OCI-LY7 (cell line): Measurements from ENCODE around the gene HAAO.

Source experiments
- EZH2phosphoT487 ChIP-seq: fragments of 200-600 bp; sonication (generic); IDR thresholded peaks from 2 replicates; pipeline ENCODE4 v1.6.1; 2018; ENCODE audit warnings: low read depth, borderline replicate concordance, mild to moderate bottlenecking, mixed run types, antibody characterized with exemption, low read length, moderate library complexity, mixed read lengths
- TF ChIP-seq, protein P1 (sequence below): fragments of 200-600 bp; sonication (generic); conservative IDR thresholded peaks from 2 replicates; pipeline ENCODE4 v1.5.1; 2014; ENCODE audit warnings: mild to moderate bottlenecking, antibody characterized with exemption, low read length, moderate library complexity, mixed read lengths

DNA sequence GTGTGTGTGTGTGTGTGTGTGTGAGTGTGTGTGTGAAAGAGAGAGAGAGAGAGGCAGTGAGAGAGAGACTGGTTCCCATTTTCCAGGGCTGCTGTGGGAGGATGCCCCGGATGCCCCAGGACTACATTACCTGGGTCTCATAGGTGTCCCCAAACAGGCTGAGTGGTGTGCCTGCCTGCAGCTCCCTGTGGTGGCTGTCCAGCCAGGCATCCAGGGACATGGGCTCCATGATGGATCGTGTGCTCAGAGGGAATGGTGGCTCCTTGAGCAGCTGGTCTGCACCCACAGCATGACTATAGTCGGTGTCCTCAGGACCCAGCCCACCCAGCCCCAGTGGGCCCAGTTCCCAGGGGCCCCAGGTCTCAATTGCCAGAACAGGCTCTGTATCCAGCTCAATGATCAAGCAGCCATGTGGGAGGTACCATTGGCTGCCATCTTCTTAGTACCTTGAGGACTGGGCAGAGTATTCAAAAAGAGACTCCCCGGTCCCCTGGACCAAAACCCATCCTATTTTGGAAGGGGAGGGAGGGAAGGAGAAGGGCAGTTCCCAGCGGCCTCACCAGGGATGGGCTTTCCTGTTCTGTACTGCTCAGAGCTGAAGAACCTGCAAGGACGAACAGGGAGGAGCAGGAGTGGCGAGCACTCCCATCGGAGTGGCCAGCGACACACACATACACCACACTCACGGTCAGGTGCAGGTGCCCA, 22.6 kb downstream of the HAAO start:
- TF ChIP-seq, protein P1, sequence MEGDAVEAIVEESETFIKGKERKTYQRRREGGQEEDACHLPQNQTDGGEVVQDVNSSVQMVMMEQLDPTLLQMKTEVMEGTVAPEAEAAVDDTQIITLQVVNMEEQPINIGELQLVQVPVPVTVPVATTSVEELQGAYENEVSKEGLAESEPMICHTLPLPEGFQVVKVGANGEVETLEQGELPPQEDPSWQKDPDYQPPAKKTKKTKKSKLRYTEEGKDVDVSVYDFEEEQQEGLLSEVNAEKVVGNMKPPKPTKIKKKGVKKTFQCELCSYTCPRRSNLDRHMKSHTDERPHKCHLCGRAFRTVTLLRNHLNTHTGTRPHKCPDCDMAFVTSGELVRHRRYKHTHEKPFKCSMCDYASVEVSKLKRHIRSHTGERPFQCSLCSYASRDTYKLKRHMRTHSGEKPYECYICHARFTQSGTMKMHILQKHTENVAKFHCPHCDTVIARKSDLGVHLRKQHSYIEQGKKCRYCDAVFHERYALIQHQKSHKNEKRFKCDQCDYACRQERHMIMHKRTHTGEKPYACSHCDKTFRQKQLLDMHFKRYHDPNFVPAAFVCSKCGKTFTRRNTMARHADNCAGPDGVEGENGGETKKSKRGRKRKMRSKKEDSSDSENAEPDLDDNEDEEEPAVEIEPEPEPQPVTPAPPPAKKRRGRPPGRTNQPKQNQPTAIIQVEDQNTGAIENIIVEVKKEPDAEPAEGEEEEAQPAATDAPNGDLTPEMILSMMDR, result no peak
- no peak for TF ChIP-seq EZH2phosphoT487
